GM21786 (cell line): ENCODE measurements around the gene AMOTL1.
"Not testable (repeated sequence)": the region's sequence is repeated elsewhere in the genome, so short reads cannot be mapped to it uniquely, and the experiment has no call there.

Experiments used
- ATAC-seq: cut with Tn5 transposase; IDR thresholded peaks from one replicate; pipeline ENCODE4 v1.9.1; 2021; ENCODE audit not compliant: unreplicated experiment

AMOTL1 gene

DNA sequence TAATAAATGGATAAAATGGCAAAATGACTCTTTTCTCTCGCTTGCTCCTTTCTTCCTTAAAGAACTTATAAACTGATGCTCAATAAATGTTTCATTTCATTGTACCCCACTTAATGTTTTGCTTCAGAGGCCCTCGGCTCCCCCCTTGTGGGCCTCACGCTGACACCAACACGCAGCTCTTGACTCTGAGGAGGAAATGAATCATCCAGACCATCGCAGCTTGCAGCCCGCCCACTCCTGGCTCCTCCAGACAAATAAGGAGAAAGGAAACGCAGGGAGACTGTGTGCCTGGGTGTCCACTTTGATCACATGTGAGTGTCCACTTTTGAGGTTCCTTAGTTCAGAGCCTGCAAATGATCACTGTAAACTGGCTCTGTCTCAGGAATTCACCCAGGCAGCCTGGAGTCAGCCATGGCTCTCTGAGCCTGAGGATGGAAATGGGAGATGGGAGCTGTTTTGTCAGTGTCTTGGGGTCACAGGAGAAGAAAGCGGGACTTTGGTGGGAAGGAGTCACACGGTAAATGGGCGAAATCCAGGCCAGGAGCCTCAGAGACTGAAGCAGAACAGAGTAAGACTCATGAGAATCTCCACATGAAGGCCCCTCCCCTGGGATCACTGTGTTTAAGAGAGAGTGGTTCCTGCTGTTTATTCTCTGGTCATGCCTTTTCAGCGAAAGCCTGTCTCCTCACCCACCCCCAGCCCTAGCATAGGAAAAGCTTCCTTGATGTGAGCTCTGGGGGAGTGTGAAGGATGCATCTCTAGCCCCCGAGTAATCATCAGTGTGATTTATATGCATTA, 108.7 kb downstream of the AMOTL1 start:
- ATAC-seq = peak; percentile 98

GRCh38 chr11:94877443-94878200, 109.5 kb downstream of the AMOTL1 start:
- no peak for ATAC-seq

DNA sequence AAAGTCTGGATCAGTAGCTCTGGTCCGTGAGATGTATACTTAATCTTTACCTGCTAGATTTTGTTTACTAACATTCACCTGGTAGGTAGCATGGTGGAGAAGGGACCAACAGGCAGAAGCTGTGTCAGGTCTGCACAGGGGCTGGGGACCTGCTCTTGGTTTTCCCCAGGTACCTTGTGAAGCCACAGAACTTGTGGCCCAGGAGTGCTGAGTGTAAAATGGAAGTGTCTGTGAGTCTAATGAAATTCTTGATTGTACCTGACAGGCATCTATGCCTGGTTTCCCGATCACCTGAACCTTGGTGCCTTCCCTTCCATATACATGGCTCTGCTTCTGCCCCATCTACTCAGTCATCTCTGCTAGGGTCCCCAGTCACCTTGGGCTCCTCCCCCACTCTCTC, 110.8 kb downstream of the AMOTL1 start:
- no peak for ATAC-seq

DNA sequence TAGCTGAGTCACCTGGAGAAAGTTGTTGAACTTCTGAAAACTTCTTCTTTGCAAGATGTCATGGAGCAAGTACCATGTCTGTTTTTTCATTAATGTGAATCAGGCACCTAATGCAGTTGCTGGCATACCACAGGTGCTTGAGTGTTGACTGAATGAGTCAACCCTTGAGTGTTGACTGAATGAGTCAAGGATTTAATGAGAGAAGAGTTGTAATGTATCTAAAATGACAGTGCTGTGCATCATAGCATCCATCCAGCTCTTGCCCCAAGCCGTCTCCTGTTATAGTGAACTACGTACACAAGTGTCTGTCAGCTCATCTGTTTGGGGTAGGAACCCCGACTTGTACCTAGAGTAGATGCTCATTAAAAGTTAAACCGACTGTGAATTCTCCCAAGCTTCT, 112.1 kb downstream of the AMOTL1 start:
- no peak for ATAC-seq

- ATAC-seq = no peak
These were observed 114.8 kb downstream of the AMOTL1 start for GRCh38 chr11:94882931-94883330.

DNA sequence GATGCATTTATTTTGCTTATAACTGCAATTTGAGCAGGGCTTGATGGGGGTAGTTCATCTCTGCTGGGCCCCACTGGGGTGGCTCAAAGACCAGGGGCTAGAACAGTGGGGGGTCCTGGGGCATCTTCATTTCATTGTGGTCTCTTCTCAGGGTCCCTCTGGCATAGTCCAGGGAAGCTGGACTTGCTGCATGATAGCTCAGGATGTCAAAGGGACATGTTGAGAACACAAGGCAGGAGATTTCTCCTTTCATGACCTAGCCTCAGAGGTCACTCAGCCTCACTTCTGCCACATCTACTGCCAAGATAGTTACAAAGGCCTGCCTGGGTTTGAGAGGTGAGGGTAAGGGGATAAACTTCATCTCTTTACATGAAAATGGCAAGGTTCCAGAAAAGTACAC, 115.7 kb downstream of the AMOTL1 start:
- ATAC-seq = no peak

GRCh38 chr11:94884376-94884775, 116.2 kb downstream of the AMOTL1 start:
- no peak for ATAC-seq

- ATAC-seq = peak; percentile 88
These were observed 117.0 kb downstream of the AMOTL1 start for GRCh38 chr11:94885133-94885532.

GRCh38 chr11:94885581-94885980, 117.4 kb downstream of the AMOTL1 start:
- no peak for ATAC-seq

GRCh38 chr11:94888204-94888603, 120.0 kb downstream of the AMOTL1 start:
- ATAC-seq = no peak

GRCh38 chr11:94895451-94895850, 127.3 kb downstream of the AMOTL1 start:
- ATAC-seq = no peak

DNA sequence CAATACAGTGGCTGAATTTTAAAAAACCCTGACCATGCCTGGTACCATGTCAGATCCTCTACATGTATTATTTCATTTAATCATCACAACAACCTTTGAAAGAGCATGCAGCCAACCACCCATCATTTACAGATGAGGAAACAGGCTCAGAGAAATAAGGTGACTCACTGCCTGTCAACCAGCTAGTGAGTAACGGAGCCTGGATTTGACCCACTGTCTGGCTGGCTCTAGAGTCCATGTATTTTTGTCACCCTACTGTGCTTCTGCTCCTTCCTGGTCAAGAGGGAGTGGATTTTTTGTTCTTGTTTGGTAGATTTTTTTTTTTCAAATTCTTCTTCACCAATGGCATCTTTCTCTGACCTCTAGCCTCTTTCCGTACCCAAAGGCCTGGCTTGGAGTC, 127.8 kb downstream of the AMOTL1 start:
- no peak for ATAC-seq

DNA sequence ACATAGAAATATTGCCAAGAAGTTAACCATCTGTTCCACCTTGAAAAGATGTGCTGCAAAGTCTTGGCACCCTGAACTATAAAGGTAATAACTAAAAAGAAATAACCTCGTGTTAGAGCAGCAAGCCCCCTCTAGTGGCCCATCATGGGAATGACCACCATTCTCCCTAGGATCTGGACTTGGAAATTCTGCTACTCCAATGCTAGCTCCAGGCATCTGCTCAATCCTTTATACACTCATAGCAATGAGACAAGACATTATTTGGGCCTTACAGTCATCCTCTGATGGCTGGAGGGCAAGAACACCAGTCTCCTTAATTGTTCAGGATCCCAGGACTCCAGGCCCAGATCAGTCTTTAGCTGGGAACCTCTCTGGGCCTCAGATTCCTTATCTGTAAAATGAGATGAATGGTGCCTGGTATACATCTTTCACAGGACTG, 129.2 kb downstream of the AMOTL1 start:
- ATAC-seq = peak; percentile 70

GRCh38 chr11:94907226-94907625, 139.1 kb downstream of the AMOTL1 start:
- ATAC-seq = no peak

- no peak for ATAC-seq
These were observed 141.2 kb downstream of the AMOTL1 start for GRCh38 chr11:94909371-94909820.

DNA sequence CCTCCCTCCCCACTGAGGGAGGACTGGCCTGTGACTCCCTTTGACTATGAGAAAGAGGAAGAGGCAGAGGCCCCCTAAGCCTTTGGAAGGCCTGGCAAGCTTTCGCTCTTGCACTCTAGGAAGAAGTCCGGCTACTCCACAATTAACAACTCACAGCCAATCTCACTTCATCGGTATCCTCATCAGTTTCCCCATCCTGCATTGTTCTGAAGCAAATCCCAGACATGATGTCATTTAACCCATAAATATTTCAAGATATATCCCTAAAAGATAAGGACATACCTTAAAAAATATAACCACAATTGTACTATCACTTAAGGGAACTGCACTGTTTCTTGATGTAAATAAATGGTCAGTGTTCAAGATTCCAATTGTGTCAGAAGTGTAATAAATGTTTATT, 142.1 kb downstream of the AMOTL1 start:
- ATAC-seq = no peak

GRCh38 chr11:94910779-94911178, 142.6 kb downstream of the AMOTL1 start:
- ATAC-seq = no peak

DNA sequence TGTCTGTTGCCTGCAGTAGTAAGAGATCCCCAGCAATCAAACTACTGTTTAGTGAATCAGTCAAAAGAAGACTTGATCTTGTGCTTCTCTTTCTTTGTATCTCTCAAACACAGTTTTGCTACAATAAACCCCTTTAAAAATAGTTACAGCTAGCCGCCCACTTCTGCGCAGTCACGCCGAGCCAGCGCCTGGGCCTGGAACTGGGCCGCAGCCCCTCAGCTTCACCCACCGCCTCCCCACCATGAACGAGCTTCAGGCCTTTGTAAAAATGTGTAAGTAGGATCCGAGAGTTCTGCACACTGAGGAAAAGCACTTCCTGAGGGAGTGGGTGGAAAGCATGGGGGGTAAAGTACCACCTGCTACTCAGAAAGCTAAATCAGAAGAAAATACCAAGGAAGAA, 144.7 kb downstream of the AMOTL1 start:
- ATAC-seq = no peak

- not testable (repeated sequence) for ATAC-seq
These were observed 145.7 kb downstream of the AMOTL1 start for GRCh38 chr11:94913718-94914394.

DNA sequence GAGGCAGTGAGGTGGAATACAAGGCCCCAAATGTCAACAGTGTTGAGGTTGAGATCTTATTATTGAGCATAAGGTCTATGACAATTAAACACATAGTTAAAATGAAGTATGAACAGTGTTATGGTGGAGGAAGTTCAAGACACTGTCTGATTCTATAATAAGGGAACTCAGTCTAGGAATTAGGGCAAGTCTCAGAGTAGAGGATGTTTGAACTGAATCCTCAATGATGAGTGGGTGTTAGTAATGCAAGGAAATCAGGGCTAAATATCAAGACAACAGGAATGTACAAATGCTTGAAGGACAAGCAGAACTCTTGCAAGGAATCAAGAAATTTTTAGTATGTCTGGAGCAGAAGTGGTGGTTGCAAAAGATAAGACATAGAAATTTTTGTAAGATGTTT, 152.2 kb downstream of the AMOTL1 start:
- ATAC-seq = no peak

GRCh38 chr11:94922321-94923003, 154.3 kb downstream of the AMOTL1 start:
- ATAC-seq = no peak
